GM12878 (cell line): ENCODE data around the gene C1orf52. TPM values are rescaled to one million over a fixed set of nuclear protein-coding genes. Genes with fewer than 3 reads are reported as not detected.
A peak's percentile ranks its signal among the peaks of the same experiment; 100 is the strongest.

Experiments
- ATAC-seq: fragments of 200-7000 bp; cut with Tn5 transposase; 3 replicates; pipeline ENCODE4 v1.9.1; 2020; ENCODE audit warnings: mild to moderate bottlenecking, moderate library complexity
- BruUV-seq: library from RNA; stranded (reverse); fragments of 400-500 nt; replicated peaks from 2 replicates; lab custom pipeline; 2021; lab: Mats Ljungman, UMichigan
- CTCF ChIA-PET: fragments of 300-600 bp; sonication (Branson Sonifier 250); formaldehyde crosslinking; extraction: SDS; loops from one replicate; lab custom pipeline; 2021; ENCODE audit warnings: inconsistent platforms; lab: Yijun Ruan, JAX
- POLR2A ChIA-PET: fragments of 350-600 bp; formaldehyde crosslinking; extraction: SDS; loops from one replicate; lab custom pipeline; 2021; ENCODE audit warnings: inconsistent platforms; lab: Charles Lee
- RAD21 ChIA-PET: fragments of 300-600 bp; sonication (Branson Sonifier 250); formaldehyde crosslinking; loops from one replicate; lab custom pipeline; 2023; ENCODE audit warnings: antibody characterized with exemption; ENCODE audit not compliant: unreplicated experiment; lab: Charles Lee
- SMC1A ChIA-PET: fragments of 300-600 bp; sonication (Branson Sonifier 250); formaldehyde crosslinking; loops from one replicate; lab custom pipeline; 2023; ENCODE audit not compliant: unreplicated experiment, uncharacterized antibody; lab: Charles Lee
- DNase-seq: peaks from one replicate; pipeline ENCODE4 v3.0.0-alpha.2; 2011; ENCODE audit warnings: low read depth, low spot score
- FAIRE-seq: peaks from 3 replicates; lab custom pipeline; 2011; peaks lifted over from hg19 to GRCh38; lab: Jason Lieb, UNC
- H2AFZ ChIP-seq: 2 replicates; pipeline ENCODE4 v1.6.0; 2011; ENCODE audit warnings: low read depth, low read length, control low read depth; ENCODE audit not compliant: control insufficient read depth
- H3K27ac ChIP-seq: 2 replicates; pipeline ENCODE4 v1.5.1; 2011; ENCODE audit warnings: control low read depth; ENCODE audit not compliant: control insufficient read depth, insufficient read depth
- H3K27me3 ChIP-seq, 2 experiments: replicated peaks in 1 of 2; 2 replicates each; pipeline versions ENCODE4 v1.6.0 to v1.6.1; 2011; ENCODE audit warnings: low read length in 1 of 2; ENCODE audit not compliant: control insufficient read depth in 2 of 2, insufficient read depth in 2 of 2
- H3K36me3 ChIP-seq, 2 experiments: 2 replicates each; pipeline ENCODE4 v1.5.1; 2011; ENCODE audit warnings: low read length in 1 of 2; ENCODE audit not compliant: control insufficient read depth in 2 of 2, insufficient read depth in 2 of 2
- H3K4me1 ChIP-seq: 2 replicates; pipeline ENCODE4 v1.6.1; 2011; ENCODE audit warnings: mild to moderate bottlenecking, low read length, moderate library complexity, mixed read lengths; ENCODE audit not compliant: control insufficient read depth, insufficient read depth
- H3K4me2 ChIP-seq: 2 replicates; pipeline ENCODE4 v1.6.0; 2011; ENCODE audit warnings: control low read depth; ENCODE audit not compliant: control insufficient read depth, insufficient read depth
- H3K4me3 ChIP-seq: fragments of 200-600 bp; sonication (generic); 2 replicates; pipeline ENCODE4 v1.5.1; 2016
- H3K79me2 ChIP-seq: 2 replicates; pipeline ENCODE4 v1.6.0; 2011; ENCODE audit warnings: low read length; ENCODE audit not compliant: control insufficient read depth, insufficient read depth
- H3K9ac ChIP-seq: 2 replicates; pipeline ENCODE4 v1.8.0; 2011; ENCODE audit warnings: low read length, control low read depth, mixed read lengths; ENCODE audit not compliant: control insufficient read depth, insufficient read depth
- H3K9me3 ChIP-seq: replicated peaks from 3 replicates; pipeline ENCODE4 v1.5.1; 2011; ENCODE audit warnings: mild to moderate bottlenecking, low read length; ENCODE audit not compliant: control insufficient read depth, insufficient read depth
- H4K20me1 ChIP-seq: 2 replicates; pipeline ENCODE4 v1.6.0; 2011; ENCODE audit not compliant: control insufficient read depth, insufficient read depth
- EP300 ChIP-seq, 2 experiments: fragments of 150-350 bp in 1 of 2; IDR thresholded peaks; 2 replicates each; pipeline ENCODE4 v1.6.1; 2011 to 2012; ENCODE audit warnings: low read depth in 2 of 2, low read length in 2 of 2, borderline replicate concordance in 1 of 2, improper control_type of control experiment in 1 of 2, inconsistent platforms in 1 of 2; ENCODE audit not compliant: control insufficient read depth in 1 of 2
- NRF1 ChIP-seq: conservative IDR thresholded peaks from 2 replicates; pipeline ENCODE4 v1.6.1; 2011; ENCODE audit warnings: mild to moderate bottlenecking, low read depth, low read length, improper control_type of control experiment
- ZBTB4 ChIP-seq: fragments of 450-650 bp; formaldehyde crosslinking; IDR thresholded peaks from 2 replicates; pipeline ENCODE4 v1.4.0; 2022; ENCODE audit warnings: mild to moderate bottlenecking, moderate library complexity
- WGBS: methylation state at CpG from one replicate; pipeline ENCODE4 v1.1.6; 2016; ENCODE audit warnings: low lambda C conversion rate; ENCODE audit not compliant: insufficient replicate concordance, insufficient coverage; ENCODE audit errors: missing lambda C conversion rate; 5-methylcytosine and 5-hydroxymethylcytosine counted together
- in situ Hi-C: fragments of 300-500 bp; cut with MboI; formaldehyde crosslinking; loops from 9 replicates; pipeline ENCODE4 v1.14.3; 2018; ENCODE audit warnings: mixed read lengths
- intact Hi-C: fragments of 100-400 bp; cut with micrococcal nuclease; formaldehyde crosslinking; loops from one replicate; pipeline ENCODE4 v1.14.2; 2022; ENCODE audit not compliant: unreplicated experiment
- polyA plus RNA-seq, 11 experiments: library from polyadenylated mRNA; depleted of rRNA in 4 of 11; unstranded in 6 of 11; stranded (reverse) in 5 of 11; fragments of >200 nt; fragmentation: Nextera tagmentation in 4 of 11; fragmentation: Illumina TruSeq in 1 of 11; extraction: Ambion mirVana in 4 of 11; extraction: Trizol in 1 of 11; gene quantifications; 1 replicate in 1 of 11; 2 replicates in 10 of 11; pipeline versions ENCODE4 v1.2.1 to v1.2.3, GENCODE V29; 2011 to 2016; ENCODE audit warnings: inconsistent platforms in 2 of 11, missing spikeins in 2 of 11, low read depth in 1 of 11
- total RNA-seq, 4 experiments: library from RNA; depleted of rRNA in 3 of 4; stranded (reverse); fragments of >200 nt in 3 of 4; fragmentation: Illumina TruSeq in 1 of 4; extraction: Trizol in 1 of 4; gene quantifications; 2 replicates each; pipeline versions ENCODE4 v1.2.1 to v1.2.3, GENCODE V29; 2013 to 2021

C1orf52 gene
- total and polyA plus RNA-seq, 10 of the 15 experiments (the other 5 are each of a cell fraction or from before 2014, with no cell fraction given) = 9.4 to 39.5 (median 17.6) TPM

GRCh38 chr1:85289848-85290335, 30.4 kb upstream of the C1orf52 start:
- no peak overlapping the region for H3K4me3 ChIP-seq
- H3K36me3 ChIP-seq = no peaks in the 10 kb centered on the region
- WGBS = 10% methylated on average over 4 of the region's 4 CpGs
- TF ChIP-seq EP300 (IDR thresholded peaks at IDR 0.05; ENCODE audit: borderline replicate concordance in 1 of 2, control insufficient read depth in 1 of 2, low read depth in 2 of 2, low read length in 2 of 2) (no peak), ZBTB4 (CRISPR knock-in tag) (no peak), NRF1 (no peak)
- POLR2A ChIA-PET = no interaction called here
- H2AFZ ChIP-seq = peak overlapping the region; percentile 75
- H3K27me3 ChIP-seq = no peaks in the 10 kb centered on the region
- no peaks in the 10 kb centered on the region for H3K79me2 ChIP-seq
- in situ Hi-C loops = no loop called here
- H3K9ac ChIP-seq = no peak overlapping the region
- BruUV-seq = no TSS peak
- H3K9me3 ChIP-seq = no peaks in the 10 kb centered on the region
- H4K20me1 ChIP-seq = no peaks in the 10 kb centered on the region
- H3K4me1 ChIP-seq = peaks cover 11% of the 10 kb centered on the region
- RAD21 ChIA-PET = no interaction called here
- SMC1A ChIA-PET = no interaction called here
- FAIRE-seq (peak; percentile 44), DNase-seq (no peak), ATAC-seq (no peak)
- peak overlapping the region; percentile 65 for H3K4me2 ChIP-seq
- no peak overlapping the region; the same call in 1 of the 2 replicates for H3K27ac ChIP-seq
- intact Hi-C loops = no loop called here
- CTCF ChIA-PET = interaction anchor here (0.6 kb wide), 1 partner anchor 35 kb away, joined by 3 read pairs; no protein-coding TSS in a partner anchor
